Progenitor cell of endocrine pancreas (in vitro differentiated cells): ENCODE data around the gene TLL2. TPM values are rescaled to one million over a fixed set of nuclear protein-coding genes. Genes with fewer than 3 reads are reported as not detected.
"Not testable (repeated sequence)": the region's sequence is repeated elsewhere in the genome, so short reads cannot be mapped to it uniquely, and the experiment has no call there.

ENCODE experiments used
- DNase-seq: peaks from one replicate; pipeline ENCODE4 v3.0.0; 2021; ENCODE audit warnings: low spot score; ENCODE audit not compliant: unreplicated experiment
- H3K27ac Mint-ChIP-seq: 2 replicates; pipeline ENCODE4 v1.8.0; 2021; ENCODE audit warnings: mild to moderate bottlenecking, moderate library complexity, mixed read lengths
- H3K27me3 Mint-ChIP-seq: 2 replicates; pipeline ENCODE4 v1.8.0; 2021; ENCODE audit warnings: mixed read lengths
- H3K36me3 Mint-ChIP-seq: 2 replicates; pipeline ENCODE4 v1.8.0; 2022; ENCODE audit warnings: mixed read lengths; ENCODE audit not compliant: insufficient read depth
- H3K4me1 Mint-ChIP-seq: 2 replicates; pipeline ENCODE4 v1.8.0; 2021; ENCODE audit warnings: low read depth, mixed read lengths
- H3K4me3 Mint-ChIP-seq: 2 replicates; pipeline ENCODE4 v1.8.0; 2021; ENCODE audit warnings: low read depth, mild to moderate bottlenecking, moderate library complexity, mixed read lengths
- H3K9me3 Mint-ChIP-seq: 2 replicates; pipeline ENCODE4 v1.8.0; 2021; ENCODE audit warnings: low read depth, mixed read lengths
- CTCF ChIP-seq: fragments of 200-600 bp; sonication (generic); IDR thresholded peaks from one replicate; pipeline ENCODE4 v1.5.0; 2021; ENCODE audit warnings: antibody characterized with exemption, mild to moderate bottlenecking; ENCODE audit not compliant: unreplicated experiment
- total RNA-seq: library from RNA; stranded (reverse); gene quantifications from 2 replicates; pipeline ENCODE4 v1.2.1, GENCODE V29; 2021

Gene TLL2
- total RNA-seq, 1 donor from 2014 or later = 0.60 TPM

- Mint-ChIP-seq H3K9me3 (no peaks in the 10 kb centered on the region), H3K4me3 (no peak overlapping the region), H3K36me3 (peaks cover 16% of the 10 kb centered on the region), H3K27ac (no peak overlapping the region), H3K4me1 (no peaks in the 10 kb centered on the region), H3K27me3 (no peaks in the 10 kb centered on the region)
- no peak for DNase-seq
- no peak for TF ChIP-seq CTCF
Measured at GRCh38 chr10:96548589-96548988, 34.9 kb upstream of the TLL2 start.

DNA sequence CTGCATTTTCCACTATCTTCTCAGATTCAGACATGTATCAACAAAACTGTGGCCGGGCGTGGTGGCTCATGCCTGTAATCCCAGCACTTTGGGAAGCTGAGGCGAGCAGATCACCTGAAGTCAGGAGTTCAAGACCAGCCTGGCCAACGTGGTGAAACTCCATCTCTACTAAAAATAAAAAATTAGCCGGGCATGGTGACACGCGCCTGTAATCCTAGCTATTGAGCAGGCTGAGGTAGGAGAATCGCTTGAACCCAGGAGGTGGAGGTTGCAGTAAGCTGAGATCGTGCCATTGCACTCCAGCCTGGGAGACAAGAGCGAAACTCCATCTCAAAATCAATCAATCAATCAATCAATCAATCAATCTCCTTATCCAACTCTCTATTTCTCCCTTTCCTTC lies 31.8 kb upstream of the TLL2 start:
- not testable (repeated sequence) for H3K27me3 Mint-ChIP-seq, DNase-seq, H3K4me1 Mint-ChIP-seq, H3K4me3 Mint-ChIP-seq, H3K27ac Mint-ChIP-seq, H3K9me3 Mint-ChIP-seq
- H3K36me3 Mint-ChIP-seq = peaks cover 26% of the 10 kb centered on the region

- no peaks in the 10 kb centered on the region for H3K27me3 Mint-ChIP-seq
- no peaks in the 10 kb centered on the region for H3K9me3 Mint-ChIP-seq
- DNase-seq = no peak
- H3K4me3 Mint-ChIP-seq = no peak overlapping the region
- H3K4me1 Mint-ChIP-seq = no peaks in the 10 kb centered on the region
- no peak for TF ChIP-seq CTCF
- H3K27ac Mint-ChIP-seq = no peak overlapping the region
- H3K36me3 Mint-ChIP-seq = peaks cover 46% of the 10 kb centered on the region
Measured at GRCh38 chr10:96541921-96542320, 28.2 kb upstream of the TLL2 start.

DNA sequence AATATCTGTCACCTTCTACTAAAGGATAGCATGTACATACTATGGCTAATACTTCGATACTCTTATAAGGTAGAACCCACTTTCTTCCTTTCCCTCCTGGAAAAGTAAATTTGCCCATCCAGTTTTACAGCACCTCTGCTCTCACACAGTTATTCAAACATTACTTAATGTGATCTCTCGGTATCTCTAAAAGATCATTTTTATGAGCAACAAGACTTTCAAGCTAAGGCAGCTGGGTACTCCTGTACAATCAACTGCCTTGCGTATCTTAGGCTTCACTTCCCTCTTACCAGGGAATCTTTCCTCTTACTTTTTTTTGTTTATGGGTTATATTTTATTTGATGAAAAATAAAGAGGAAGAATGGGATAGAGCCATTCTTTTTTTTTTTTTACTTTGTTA lies 26.5 kb upstream of the TLL2 start:
- peaks cover 35% of the 10 kb centered on the region for H3K36me3 Mint-ChIP-seq
- TF ChIP-seq CTCF = no peak
- H3K4me1 Mint-ChIP-seq = peaks cover 3% of the 10 kb centered on the region
- DNase-seq = no peak
- H3K9me3 Mint-ChIP-seq = no peaks in the 10 kb centered on the region
- H3K27me3 Mint-ChIP-seq = no peaks in the 10 kb centered on the region
- no peak overlapping the region for H3K4me3 Mint-ChIP-seq
- H3K27ac Mint-ChIP-seq = no peak overlapping the region

DNA sequence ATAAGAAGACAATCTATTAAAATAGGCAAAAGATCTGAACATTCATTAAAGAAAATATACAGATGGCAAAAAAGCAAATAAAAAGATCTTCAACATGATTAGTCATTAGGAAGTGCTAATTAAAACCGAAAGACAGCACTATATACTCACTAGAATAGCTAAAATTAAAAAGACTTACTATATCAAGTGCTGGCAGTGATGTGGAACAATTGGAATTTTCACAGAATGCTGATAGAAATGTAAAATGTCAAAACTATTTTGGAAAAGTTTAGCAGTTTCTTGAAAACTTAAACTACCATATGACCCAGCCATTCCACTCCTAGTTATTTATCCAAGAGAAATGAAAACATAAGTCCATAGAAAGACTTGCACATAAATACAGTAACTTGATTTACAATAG lies 25.0 kb upstream of the TLL2 start:
- DNase-seq = no peak
- TF ChIP-seq CTCF = no peak
- Mint-ChIP-seq H3K4me1 (peaks cover 3% of the 10 kb centered on the region), H3K27ac (no peak overlapping the region), H3K36me3 (peaks cover 34% of the 10 kb centered on the region), H3K27me3 (no peaks in the 10 kb centered on the region), H3K9me3 (no peaks in the 10 kb centered on the region), H3K4me3 (no peak overlapping the region)

DNA sequence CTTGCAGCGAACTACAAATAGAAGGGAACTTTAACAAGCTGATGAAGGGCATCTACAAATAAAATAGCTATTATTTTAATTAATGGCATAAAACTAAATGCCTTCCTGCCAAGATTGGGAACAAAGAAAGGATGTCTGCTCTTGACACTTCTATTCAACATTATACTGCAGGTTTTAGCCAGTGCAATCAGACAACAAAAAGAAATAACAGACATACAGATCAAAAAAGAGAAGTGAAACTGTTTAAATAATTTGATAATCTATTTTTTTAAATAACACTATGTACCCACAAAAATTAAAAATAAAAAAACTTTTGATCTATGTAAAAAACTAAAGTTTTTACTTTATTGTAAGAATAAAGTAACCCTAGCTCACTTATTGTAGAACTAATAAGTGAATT lies 22.4 kb upstream of the TLL2 start:
- H3K4me1 Mint-ChIP-seq = peaks cover 9% of the 10 kb centered on the region
- H3K27me3 Mint-ChIP-seq = no peaks in the 10 kb centered on the region
- H3K4me3 Mint-ChIP-seq = no peak overlapping the region
- H3K9me3 Mint-ChIP-seq = no peaks in the 10 kb centered on the region
- DNase-seq = no peak
- H3K27ac Mint-ChIP-seq = no peak overlapping the region
- no peak for TF ChIP-seq CTCF
- H3K36me3 Mint-ChIP-seq = peaks cover 30% of the 10 kb centered on the region
